ENCODE results near the gene CENPV. TPM values are rescaled to one million over a fixed set of nuclear protein-coding genes. Genes with fewer than 3 reads are reported as not detected.

The CENPV gene
- total and polyA plus RNA-seq, 10 of the 15 experiments (the other 5 are each of a cell fraction or from before 2014, with no cell fraction given): 22.5 to 98.6 (median 80.8) TPM

DNA sequence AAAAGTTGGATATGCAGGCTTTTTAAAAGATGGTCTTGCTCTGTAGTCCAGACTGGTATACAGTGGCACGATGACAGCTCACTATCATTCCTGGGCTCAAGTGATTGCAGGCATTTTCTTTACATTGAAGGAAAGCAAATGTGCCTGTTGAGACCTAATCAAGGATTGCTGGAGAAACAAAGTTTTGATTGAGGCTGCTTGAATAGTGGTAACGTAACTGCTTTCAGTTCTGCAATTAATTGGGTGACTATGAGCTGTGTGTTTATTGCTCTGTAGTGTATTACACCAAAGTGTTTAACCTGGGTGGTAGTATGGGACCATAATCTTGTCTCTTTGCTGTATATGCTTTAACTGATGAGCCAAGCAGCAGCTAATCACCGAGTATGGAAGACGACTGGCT, 29.9 kb upstream of the CENPV start (continued):
- TF ChIP-seq, protein P1, sequence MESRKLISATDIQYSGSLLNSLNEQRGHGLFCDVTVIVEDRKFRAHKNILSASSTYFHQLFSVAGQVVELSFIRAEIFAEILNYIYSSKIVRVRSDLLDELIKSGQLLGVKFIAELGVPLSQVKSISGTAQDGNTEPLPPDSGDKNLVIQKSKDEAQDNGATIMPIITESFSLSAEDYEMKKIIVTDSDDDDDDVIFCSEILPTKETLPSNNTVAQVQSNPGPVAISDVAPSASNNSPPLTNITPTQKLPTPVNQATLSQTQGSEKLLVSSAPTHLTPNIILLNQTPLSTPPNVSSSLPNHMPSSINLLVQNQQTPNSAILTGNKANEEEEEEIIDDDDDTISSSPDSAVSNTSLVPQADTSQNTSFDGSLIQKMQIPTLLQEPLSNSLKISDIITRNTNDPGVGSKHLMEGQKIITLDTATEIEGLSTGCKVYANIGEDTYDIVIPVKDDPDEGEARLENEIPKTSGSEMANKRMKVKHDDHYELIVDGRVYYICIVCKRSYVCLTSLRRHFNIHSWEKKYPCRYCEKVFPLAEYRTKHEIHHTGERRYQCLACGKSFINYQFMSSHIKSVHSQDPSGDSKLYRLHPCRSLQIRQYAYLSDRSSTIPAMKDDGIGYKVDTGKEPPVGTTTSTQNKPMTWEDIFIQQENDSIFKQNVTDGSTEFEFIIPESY (IDR thresholded peaks at IDR 0.05): no peak
- no peak for TF ChIP-seq LARP7 (IDR thresholded peaks at IDR 0.05)
- TF ChIP-seq, protein P2, sequence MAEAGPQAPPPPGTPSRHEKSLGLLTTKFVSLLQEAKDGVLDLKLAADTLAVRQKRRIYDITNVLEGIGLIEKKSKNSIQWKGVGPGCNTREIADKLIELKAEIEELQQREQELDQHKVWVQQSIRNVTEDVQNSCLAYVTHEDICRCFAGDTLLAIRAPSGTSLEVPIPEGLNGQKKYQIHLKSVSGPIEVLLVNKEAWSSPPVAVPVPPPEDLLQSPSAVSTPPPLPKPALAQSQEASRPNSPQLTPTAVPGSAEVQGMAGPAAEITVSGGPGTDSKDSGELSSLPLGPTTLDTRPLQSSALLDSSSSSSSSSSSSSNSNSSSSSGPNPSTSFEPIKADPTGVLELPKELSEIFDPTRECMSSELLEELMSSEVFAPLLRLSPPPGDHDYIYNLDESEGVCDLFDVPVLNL (IDR thresholded peaks at IDR 0.05; ENCODE audit: low read depth, low read length): no peak
- TF ChIP-seq, protein P3, sequence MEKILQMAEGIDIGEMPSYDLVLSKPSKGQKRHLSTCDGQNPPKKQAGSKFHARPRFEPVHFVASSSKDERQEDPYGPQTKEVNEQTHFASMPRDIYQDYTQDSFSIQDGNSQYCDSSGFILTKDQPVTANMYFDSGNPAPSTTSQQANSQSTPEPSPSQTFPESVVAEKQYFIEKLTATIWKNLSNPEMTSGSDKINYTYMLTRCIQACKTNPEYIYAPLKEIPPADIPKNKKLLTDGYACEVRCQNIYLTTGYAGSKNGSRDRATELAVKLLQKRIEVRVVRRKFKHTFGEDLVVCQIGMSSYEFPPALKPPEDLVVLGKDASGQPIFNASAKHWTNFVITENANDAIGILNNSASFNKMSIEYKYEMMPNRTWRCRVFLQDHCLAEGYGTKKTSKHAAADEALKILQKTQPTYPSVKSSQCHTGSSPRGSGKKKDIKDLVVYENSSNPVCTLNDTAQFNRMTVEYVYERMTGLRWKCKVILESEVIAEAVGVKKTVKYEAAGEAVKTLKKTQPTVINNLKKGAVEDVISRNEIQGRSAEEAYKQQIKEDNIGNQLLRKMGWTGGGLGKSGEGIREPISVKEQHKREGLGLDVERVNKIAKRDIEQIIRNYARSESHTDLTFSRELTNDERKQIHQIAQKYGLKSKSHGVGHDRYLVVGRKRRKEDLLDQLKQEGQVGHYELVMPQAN (conservative IDR thresholded peaks at IDR 0.05): no peak
- TF ChIP-seq POLR2A (IDR thresholded peaks at IDR 0.05; ENCODE audit: low read depth, low read length): peak; percentile 46; the same call in 1 of the 2 replicates
- TF ChIP-seq SUPT20H (IDR thresholded peaks at IDR 0.05; ENCODE audit: borderline replicate concordance, control insufficient read depth, low read depth, low read length): no peak
- peak; percentile 67; the same call in 1 of the 2 replicates for TF ChIP-seq SPI1 (IDR thresholded peaks at IDR 0.05; ENCODE audit: borderline replicate concordance, insufficient read depth, low read depth, low read length)
- peak; percentile 83 for TF ChIP-seq POLR2AphosphoS5 (IDR thresholded peaks at IDR 0.05; ENCODE audit: low read length)
- TF ChIP-seq KAT2A (conservative IDR thresholded peaks at IDR 0.05; ENCODE audit: control insufficient read depth, low read depth, low read length): no peak
- TF ChIP-seq, protein P4, sequence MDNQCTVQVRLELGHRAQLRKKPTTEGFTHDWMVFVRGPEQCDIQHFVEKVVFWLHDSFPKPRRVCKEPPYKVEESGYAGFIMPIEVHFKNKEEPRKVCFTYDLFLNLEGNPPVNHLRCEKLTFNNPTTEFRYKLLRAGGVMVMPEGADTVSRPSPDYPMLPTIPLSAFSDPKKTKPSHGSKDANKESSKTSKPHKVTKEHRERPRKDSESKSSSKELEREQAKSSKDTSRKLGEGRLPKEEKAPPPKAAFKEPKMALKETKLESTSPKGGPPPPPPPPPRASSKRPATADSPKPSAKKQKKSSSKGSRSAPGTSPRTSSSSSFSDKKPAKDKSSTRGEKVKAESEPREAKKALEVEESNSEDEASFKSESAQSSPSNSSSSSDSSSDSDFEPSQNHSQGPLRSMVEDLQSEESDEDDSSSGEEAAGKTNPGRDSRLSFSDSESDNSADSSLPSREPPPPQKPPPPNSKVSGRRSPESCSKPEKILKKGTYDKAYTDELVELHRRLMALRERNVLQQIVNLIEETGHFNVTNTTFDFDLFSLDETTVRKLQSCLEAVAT (IDR thresholded peaks at IDR 0.05): no peak
- TF ChIP-seq ETV6 (conservative IDR thresholded peaks at IDR 0.05 in 1 of 2, IDR thresholded peaks at IDR 0.05 in 1 of 2; ENCODE audit: borderline replicate concordance in 1 of 2, low read depth in 1 of 2): no peak
- TF ChIP-seq BHLHE40 (IDR thresholded peaks at IDR 0.05; ENCODE audit: borderline replicate concordance in 1 of 2, low read depth in 2 of 2, low read length in 1 of 2): no peak
- TF ChIP-seq TAF1 (IDR thresholded peaks at IDR 0.05; ENCODE audit: borderline replicate concordance, low read depth, low read length): no peak
- TF ChIP-seq ZNF24 (IDR thresholded peaks at IDR 0.05): no peak
